ENCODE data around the gene DPP6. TPM values are rescaled to one million over a fixed set of nuclear protein-coding genes. Genes with fewer than 3 reads are reported as not detected.

DPP6 gene
- polyA plus RNA-seq, 1 of the 3 experiments (the other 2 are of a cell fraction) = not detected

GRCh38 chr7:154684666-154685563 lies 632.7 kb downstream of the DPP6 start:
- 6% methylated on average over 10 of the region's 10 CpGs for WGBS (ENCODE audit: low lambda C conversion rate)
- H3F3A ChIP-seq (replicated peaks; ENCODE audit: insufficient read depth) = no peaks in the 10 kb centered on the region
- H3K36me3 ChIP-seq (replicated peaks in 1 of 2; ENCODE audit: control insufficient read depth in 1 of 2, insufficient read depth in 2 of 2, low read length in 1 of 2) = no peaks in the 10 kb centered on the region
- H3K9me3 ChIP-seq = peaks cover 6% of the 10 kb centered on the region; the same call in 1 of the 2 replicates
- ChIA-PET CTCF (interaction anchor here (1.1 to 3.3 kb wide), 8 partner anchors 12 to 181 kb away, joined by 3 to 12 read pairs (median 4); no protein-coding TSS in a partner anchor), POLR2A (no interaction called here)
- no peaks in the 10 kb centered on the region for H3K9me2 ChIP-seq
- no peak overlapping the region for H3K9ac ChIP-seq
- H2AFZ ChIP-seq (ENCODE audit: low read depth) = no peak overlapping the region
- H3K79me2 ChIP-seq (ENCODE audit: insufficient read depth) = no peaks in the 10 kb centered on the region
- H3K27me3 ChIP-seq (ENCODE audit: insufficient read depth) = no peaks in the 10 kb centered on the region
- H3K4me1 ChIP-seq (ENCODE audit: control insufficient read depth in 1 of 2, insufficient read depth in 2 of 2, low read depth in 1 of 2, low read length in 1 of 2) = peaks cover 0 to 33% of the 10 kb centered on the region in 2 experiments; a peak in 2 of 4 replicates
- peak; percentile 75 for DNase-seq
- no peak overlapping the region for H3K4me2 ChIP-seq
- H3K4me3 ChIP-seq (ENCODE audit: low read depth in 2 of 2, low read length in 1 of 2) = no peak overlapping the region
- H4K20me1 ChIP-seq (ENCODE audit: insufficient read depth) = no peaks in the 10 kb centered on the region
- peak overlapping the region in 1 of 2 experiments; percentile 65; a peak in 2 of 4 replicates for H3K27ac ChIP-seq (ENCODE audit: low read depth in 2 of 2, low read length in 1 of 2)
- TF ChIP-seq TEAD4 (IDR thresholded peaks at IDR 0.05; ENCODE audit: borderline replicate concordance, insufficient read depth) = no peak
- no peak for TF ChIP-seq TCF12 (IDR thresholded peaks at IDR 0.05)
- 0 out of 2 replicates have a peak, but pooled peaks have one; percentile 49 for TF ChIP-seq FOXJ3 (CRISPR knock-in tag; IDR thresholded peaks at IDR 0.05)
- TF ChIP-seq REST (IDR thresholded peaks at IDR 0.05; ENCODE audit: low read depth, low read length) = no peak
- no peak for TF ChIP-seq USF2 (IDR thresholded peaks at IDR 0.05; ENCODE audit: borderline replicate concordance, low read depth, low read length)
- peak in 1 of 2 experiments; percentile 51; a peak in 2 of 4 replicates for TF ChIP-seq EP300 (IDR thresholded peaks at IDR 0.05; ENCODE audit: borderline replicate concordance in 1 of 2, low read depth in 1 of 2, low read length in 1 of 2)
- no peak for TF ChIP-seq TAF1 (IDR thresholded peaks at IDR 0.05; ENCODE audit: borderline replicate concordance, low read depth, low read length)
- TF ChIP-seq NRF1 (IDR thresholded peaks at IDR 0.05; ENCODE audit: low read depth, low read length) = no peak
- no peak for TF ChIP-seq SIN3A (IDR thresholded peaks at IDR 0.05; ENCODE audit: borderline replicate concordance, low read depth, low read length)
- no peak for TF ChIP-seq MEF2A (IDR thresholded peaks at IDR 0.05; ENCODE audit: borderline replicate concordance, low read depth)
- TF ChIP-seq SMC3 (IDR thresholded peaks at IDR 0.05; ENCODE audit: low read depth, low read length) = no peak
- TF ChIP-seq ZBTB33 (IDR thresholded peaks at IDR 0.05; ENCODE audit: borderline replicate concordance, low read depth) = no peak
- TF ChIP-seq RFX5 (IDR thresholded peaks at IDR 0.05; ENCODE audit: low read length) = no peak
- peak; percentile 70; the same call in 1 of the 2 replicates for TF ChIP-seq RCOR1 (IDR thresholded peaks at IDR 0.05; ENCODE audit: low read length)
- TF ChIP-seq MAX (IDR thresholded peaks at IDR 0.05; ENCODE audit: low read depth) = no peak
- peak; percentile 57 for TF ChIP-seq CHD2 (IDR thresholded peaks at IDR 0.05; ENCODE audit: low read length, partially characterized antibody)
- no peak for TF ChIP-seq YY1 (IDR thresholded peaks at IDR 0.05; ENCODE audit: low read depth)
- TF ChIP-seq MXI1 (IDR thresholded peaks at IDR 0.05; ENCODE audit: low read depth, low read length) = peak; percentile 81
- no peak for TF ChIP-seq POLR2AphosphoS5 (IDR thresholded peaks at IDR 0.05; ENCODE audit: low read depth, low read length)
- TF ChIP-seq USF1 (IDR thresholded peaks at IDR 0.05; ENCODE audit: borderline replicate concordance, low read depth) = no peak
- TF ChIP-seq JUND (IDR thresholded peaks at IDR 0.05) = no peak
- no peak for TF ChIP-seq FOXM1 (IDR thresholded peaks at IDR 0.05; ENCODE audit: low read depth)
- no peak for TF ChIP-seq ELF1 (IDR thresholded peaks at IDR 0.05)
- no peak for TF ChIP-seq RAD21 (IDR thresholded peaks at IDR 0.05; ENCODE audit: low read length)
- TF ChIP-seq FOSL2 (IDR thresholded peaks at IDR 0.05; ENCODE audit: borderline replicate concordance, low read depth) = no peak
